Left lung (tissue), 10 donors: ENCODE data around the gene FLYWCH1. TPM values are rescaled to one million over a fixed set of nuclear protein-coding genes. Genes with fewer than 3 reads are reported as not detected.

ENCODE experiments used
- ATAC-seq: fragments of 200-7000 bp; cut with Tn5 transposase; one replicate; pipeline ENCODE4 v1.9.1; 2020; ENCODE audit warnings: moderate library complexity
- DNase-seq, 4 donors: peaks; one replicate each; pipeline ENCODE4 v3.0.0-alpha.2; 2013 to 2020
- H3K27ac ChIP-seq, 2 donors: fragments of 200-600 bp; sonication (generic) in 1 of 2; one replicate each; pipeline versions ENCODE4 v1.5.0 to v1.8.0; 2020 to 2021
- H3K27me3 ChIP-seq, 2 donors: fragments of 200-600 bp; sonication (generic) in 1 of 2; one replicate each; pipeline versions ENCODE4 v1.5.0 to v1.8.0; 2020 to 2021
- H3K36me3 ChIP-seq, 2 donors: fragments of 200-600 bp; sonication (generic) in 1 of 2; one replicate each; pipeline versions ENCODE4 v1.5.0 to v1.8.0; 2020 to 2021
- H3K4me1 ChIP-seq, 2 donors: fragments of 200-600 bp; one replicate each; pipeline ENCODE4 v1.8.0; 2021
- H3K4me3 ChIP-seq, 2 donors: fragments of 200-600 bp; sonication (generic) in 1 of 2; one replicate each; pipeline versions ENCODE4 v1.5.0 to v1.8.0; 2020 to 2021; ENCODE audit warnings: mild to moderate bottlenecking in 1 of 2
- H3K9me3 ChIP-seq, 2 donors: fragments of 200-600 bp; sonication (generic) in 1 of 2; one replicate each; pipeline versions ENCODE4 v1.5.0 to v1.8.0; 2020 to 2021
- intact Hi-C, 2 donors: fragments of 100-400 bp; cut with DNase I; formaldehyde crosslinking; loops; one replicate each; pipeline versions ENCODE4 v1.11.2 to v1.14.2; 2022
- polyA plus RNA-seq, 6 donors: library from polyadenylated mRNA; unstranded; fragments of 120-200 nt; gene quantifications; one replicate each; pipeline ENCODE4 v1.2.1, GENCODE V29; 2013; ENCODE audit not compliant: insufficient read length in 6 of 6
- total RNA-seq, 2 donors: library from RNA; stranded (reverse); fragmentation: NEBNext Ultra II Directional; extraction: Animal tissue kit (Norgen Biotek cat#: 25700); gene quantifications; one replicate each; pipeline ENCODE4 v1.2.1, GENCODE V29; 2021
- TF ChIP-seq, protein P1 (sequence below), 2 donors: fragments of 200-600 bp; sonication (generic) in 1 of 2; IDR thresholded peaks; one replicate each; pipeline versions ENCODE4 v1.5.0 to v1.8.0; 2021; ENCODE audit warnings: antibody characterized with exemption in 2 of 2
- donor health status: DM: no; HTN: yes; CAD: no.
- donor health status: DM: no; HTN: no; CAD: no.

The FLYWCH1 gene
- total and polyA plus RNA-seq, 8 donors = 17.2 to 42.9 (median 26.4) TPM

DNA sequence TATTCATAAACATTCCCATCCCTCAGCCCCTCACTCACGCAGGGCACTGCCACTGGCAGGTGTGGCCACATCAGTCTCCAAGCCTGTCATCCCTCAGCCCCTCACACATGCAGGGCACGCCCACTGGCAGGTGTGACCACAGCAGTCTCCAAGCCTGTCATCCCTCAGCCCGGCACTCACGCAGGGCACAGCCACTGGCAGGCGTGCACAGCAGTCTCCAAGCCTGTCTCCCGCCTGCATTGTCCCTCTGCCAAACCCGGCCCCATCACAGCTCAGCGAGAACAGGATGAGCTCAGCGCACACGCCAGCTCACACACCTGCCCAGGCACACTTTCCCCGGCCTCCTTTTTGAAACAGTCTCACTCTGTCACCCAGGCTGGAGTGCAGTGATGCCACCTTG, 40.9 kb downstream of the FLYWCH1 start:
- Histone ChIP-seq H3K27ac (no peak overlapping the region), H3K9me3 (no peaks in the 10 kb centered on the region), H3K27me3 (peaks cover 15 to 43% of the 10 kb centered on the region in 2 donors), H3K4me3 (no peak overlapping the region), H3K36me3 (peaks cover 0 to 22% of the 10 kb centered on the region in 2 donors), H3K4me1 (peaks cover 0 to 17% of the 10 kb centered on the region in 2 donors)
- intact Hi-C loops = no loop called here
- ATAC-seq = no peak
- DNase-seq = no peak
- TF ChIP-seq, protein P1, sequence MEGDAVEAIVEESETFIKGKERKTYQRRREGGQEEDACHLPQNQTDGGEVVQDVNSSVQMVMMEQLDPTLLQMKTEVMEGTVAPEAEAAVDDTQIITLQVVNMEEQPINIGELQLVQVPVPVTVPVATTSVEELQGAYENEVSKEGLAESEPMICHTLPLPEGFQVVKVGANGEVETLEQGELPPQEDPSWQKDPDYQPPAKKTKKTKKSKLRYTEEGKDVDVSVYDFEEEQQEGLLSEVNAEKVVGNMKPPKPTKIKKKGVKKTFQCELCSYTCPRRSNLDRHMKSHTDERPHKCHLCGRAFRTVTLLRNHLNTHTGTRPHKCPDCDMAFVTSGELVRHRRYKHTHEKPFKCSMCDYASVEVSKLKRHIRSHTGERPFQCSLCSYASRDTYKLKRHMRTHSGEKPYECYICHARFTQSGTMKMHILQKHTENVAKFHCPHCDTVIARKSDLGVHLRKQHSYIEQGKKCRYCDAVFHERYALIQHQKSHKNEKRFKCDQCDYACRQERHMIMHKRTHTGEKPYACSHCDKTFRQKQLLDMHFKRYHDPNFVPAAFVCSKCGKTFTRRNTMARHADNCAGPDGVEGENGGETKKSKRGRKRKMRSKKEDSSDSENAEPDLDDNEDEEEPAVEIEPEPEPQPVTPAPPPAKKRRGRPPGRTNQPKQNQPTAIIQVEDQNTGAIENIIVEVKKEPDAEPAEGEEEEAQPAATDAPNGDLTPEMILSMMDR (IDR thresholded peaks at IDR 0.05) = no peak

DNA sequence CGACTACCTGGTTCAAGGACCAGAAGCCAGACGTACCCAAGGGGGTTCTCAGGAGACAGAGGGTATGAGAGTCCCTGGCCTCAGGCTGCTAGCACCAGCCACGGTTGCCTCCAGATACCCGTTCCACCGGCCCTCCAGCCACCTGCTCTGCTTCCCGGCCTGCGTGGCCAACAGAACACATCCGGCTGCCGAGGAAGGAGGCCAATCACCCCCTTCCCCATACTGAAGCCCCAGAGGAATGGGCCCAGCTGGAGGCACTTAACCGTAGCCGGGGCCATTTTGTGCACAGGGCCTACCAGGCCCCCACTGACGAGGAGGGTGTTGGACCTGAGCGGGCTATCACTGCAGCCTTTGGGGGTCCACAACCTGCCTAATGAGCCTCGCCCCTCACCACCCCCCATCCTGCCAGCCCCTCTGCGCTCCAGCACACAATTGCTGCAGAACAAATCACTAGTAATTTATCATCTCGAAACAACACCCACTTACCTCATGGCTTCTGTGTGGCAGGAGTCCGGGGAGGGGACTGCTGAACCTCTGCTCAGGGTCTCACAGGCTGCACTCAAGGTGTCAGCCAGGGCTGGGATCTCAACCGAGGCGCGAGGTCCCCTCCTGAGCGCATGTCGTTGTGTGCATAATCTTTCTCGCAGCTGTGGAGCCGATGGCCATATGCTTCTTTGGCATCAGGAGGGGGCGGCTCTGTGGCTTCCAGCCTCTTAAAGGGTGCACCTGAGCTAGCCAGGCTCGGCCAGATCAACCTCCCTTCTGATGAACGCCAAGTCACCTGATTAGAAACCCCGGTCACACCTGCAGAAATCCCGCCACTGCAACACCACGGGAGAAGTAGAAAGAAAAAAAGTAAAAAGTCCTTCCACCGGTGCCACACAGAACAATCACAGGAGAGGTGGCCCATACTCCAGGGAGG, 42.2 kb downstream of the FLYWCH1 start:
- ATAC-seq (no peak), DNase-seq (no peak)
- Histone ChIP-seq H3K27me3 (peaks cover 15 to 56% of the 10 kb centered on the region in 2 donors), H3K9me3 (no peaks in the 10 kb centered on the region), H3K4me1 (peaks cover 0 to 17% of the 10 kb centered on the region in 2 donors), H3K4me3 (no peak overlapping the region), H3K36me3 (peaks cover 0 to 18% of the 10 kb centered on the region in 2 donors), H3K27ac (no peak overlapping the region)
- intact Hi-C loops = no loop called here
- TF ChIP-seq, protein P1 (IDR thresholded peaks at IDR 0.05) = no peak

DNA sequence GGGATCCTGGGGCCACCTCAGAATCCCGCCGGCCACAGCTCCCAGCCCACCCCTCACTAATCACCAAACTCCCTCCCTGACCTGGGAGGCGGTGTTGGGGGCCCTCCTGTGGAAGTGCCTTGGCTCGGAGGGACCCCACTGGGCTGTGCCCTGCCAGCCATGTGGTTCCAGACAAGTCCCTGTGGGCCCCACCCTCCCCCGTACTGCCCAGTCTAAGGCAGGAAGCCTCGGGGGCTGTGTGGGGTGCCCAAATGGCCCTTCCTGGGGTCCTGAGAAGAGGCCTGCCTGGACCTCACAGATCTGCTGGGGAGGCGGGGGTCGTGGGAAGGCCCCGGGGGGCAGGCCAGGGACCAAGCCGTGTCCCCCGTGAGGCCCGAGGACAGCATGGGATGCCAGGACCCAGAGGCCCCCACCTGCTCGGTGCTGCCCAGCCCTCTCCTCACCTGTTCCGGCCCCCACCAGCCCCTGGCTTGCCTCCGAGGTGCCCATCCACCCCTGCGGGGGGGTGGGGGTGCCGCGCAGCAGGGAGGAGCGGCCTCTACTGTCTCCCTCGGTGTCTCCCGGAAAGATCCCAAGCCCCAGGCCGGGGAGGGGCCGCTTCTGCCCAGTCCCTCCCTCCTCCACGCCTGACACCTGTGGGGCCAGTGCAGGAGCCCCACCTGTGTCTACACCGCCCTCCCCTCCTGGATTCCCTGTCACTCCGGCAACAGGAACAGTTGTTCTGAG, 43.1 kb downstream of the FLYWCH1 start:
- no peaks in the 10 kb centered on the region for H3K9me3 ChIP-seq
- peaks cover 0 to 9% of the 10 kb centered on the region in 2 donors for H3K36me3 ChIP-seq
- peaks cover 0 to 17% of the 10 kb centered on the region in 2 donors for H3K4me1 ChIP-seq
- H3K4me3 ChIP-seq = no peak overlapping the region
- no peak overlapping the region for H3K27ac ChIP-seq
- peaks cover 15 to 64% of the 10 kb centered on the region in 2 donors for H3K27me3 ChIP-seq
- ATAC-seq (no peak), DNase-seq (no peak)
- TF ChIP-seq, protein P1 (IDR thresholded peaks at IDR 0.05) = no peak
- intact Hi-C loops = no loop called here

DNA sequence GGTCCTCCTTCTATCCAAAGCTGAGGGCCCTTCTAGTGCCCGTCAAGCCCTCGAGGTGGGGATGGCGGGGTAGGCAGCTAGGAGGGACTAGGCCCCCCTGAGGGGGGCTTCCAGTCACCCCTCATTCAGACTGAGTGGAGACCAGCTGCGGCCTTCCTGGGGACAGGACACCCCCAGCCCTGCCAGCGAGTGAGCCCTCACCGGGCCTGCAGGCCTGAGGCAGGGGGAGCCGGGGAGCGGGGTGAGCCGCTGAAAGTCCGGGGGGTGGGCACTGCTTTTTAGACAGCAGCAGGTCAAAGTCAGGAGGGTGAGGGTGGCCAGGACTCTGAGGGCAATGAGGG, 43.7 kb downstream of the FLYWCH1 start:
- Histone ChIP-seq H3K9me3 (no peaks in the 10 kb centered on the region), H3K27ac (no peak overlapping the region), H3K4me3 (no peak overlapping the region), H3K36me3 (peaks cover 0 to 4% of the 10 kb centered on the region in 2 donors), H3K27me3 (peaks cover 15 to 70% of the 10 kb centered on the region in 2 donors), H3K4me1 (peaks cover 0 to 17% of the 10 kb centered on the region in 2 donors)
- TF ChIP-seq, protein P1 (IDR thresholded peaks at IDR 0.05) = no peak
- ATAC-seq (no peak), DNase-seq (no peak)
- intact Hi-C loops = no loop called here
